ENCODE results near the gene RAPGEF4.

DNA sequence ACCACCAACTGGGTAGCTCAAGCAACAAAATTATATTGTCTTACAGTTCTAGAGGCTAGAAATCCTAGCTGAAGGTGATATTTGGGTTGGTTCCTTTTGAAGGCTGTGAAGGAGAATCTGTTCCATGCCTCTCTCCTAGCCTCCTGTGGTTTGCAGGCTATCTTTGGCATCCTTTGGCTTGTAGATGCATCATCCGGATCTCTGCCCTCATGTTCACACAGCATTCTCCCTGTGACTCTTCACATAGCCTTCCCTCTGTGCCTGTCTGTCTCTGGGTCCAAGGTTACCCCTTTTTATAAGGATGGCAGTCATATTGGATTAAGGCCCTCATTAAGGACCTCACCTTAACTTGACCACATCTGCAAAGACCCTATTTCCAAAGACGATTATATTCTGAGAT, 261.4 kb downstream of the RAPGEF4 start:
- TF ChIP-seq CTCF (IDR thresholded peaks at IDR 0.05) (no peak), POLR2AphosphoS5 (IDR thresholded peaks at IDR 0.05; ENCODE audit: low read depth, low read length) (no peak)

All from Panc1 (cell line).